GM18507 (cell line): ENCODE data around the gene CAB39L.

Experiments used
- DNase-seq: peaks from one replicate; pipeline ENCODE4 v3.0.0; 2011; ENCODE audit warnings: low read depth; ENCODE audit not compliant: insufficient read length; ENCODE audit errors: extremely low spot score
- FAIRE-seq: peaks from 2 replicates; lab custom pipeline; 2011; peaks lifted over from hg19 to GRCh38; lab: Jason Lieb, UNC

CAB39L gene

GRCh38 chr13:49320975-49321374 lies 122.9 kb downstream of the CAB39L start:
- FAIRE-seq (no peak), DNase-seq (no peak)

DNA sequence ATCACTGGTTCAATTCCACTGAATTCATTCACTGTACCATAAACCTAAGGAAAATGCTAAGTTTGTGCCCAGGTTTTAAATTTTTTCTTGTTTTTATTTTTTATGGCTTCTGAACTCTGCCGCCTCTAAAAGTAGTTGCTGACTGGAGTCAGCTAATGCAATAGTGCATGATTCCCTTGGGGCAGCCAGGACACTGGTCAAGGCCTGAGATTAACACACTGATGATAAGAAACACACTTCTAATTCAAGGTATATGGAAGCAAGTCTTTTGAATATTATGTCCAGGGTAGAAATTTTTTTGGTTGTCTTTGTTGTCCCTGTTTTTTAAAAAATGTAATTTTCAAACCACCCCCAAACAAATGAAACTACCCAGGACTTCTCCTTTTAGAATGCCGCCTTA lies 123.9 kb downstream of the CAB39L start:
- FAIRE-seq: no peak
- no peak for DNase-seq

- FAIRE-seq: no peak
These were observed 124.3 kb downstream of the CAB39L start for GRCh38 chr13:49319551-49319950.

GRCh38 chr13:49315756-49316482 lies 127.9 kb downstream of the CAB39L start:
- no peak for FAIRE-seq
- no peak for DNase-seq

More at GRCh38 chr13:49319551-49319950, 124.3 kb downstream of the CAB39L start:
- DNase-seq: no peak

GRCh38 chr13:49315036-49315565 lies 128.8 kb downstream of the CAB39L start:
- FAIRE-seq: no peak

DNA sequence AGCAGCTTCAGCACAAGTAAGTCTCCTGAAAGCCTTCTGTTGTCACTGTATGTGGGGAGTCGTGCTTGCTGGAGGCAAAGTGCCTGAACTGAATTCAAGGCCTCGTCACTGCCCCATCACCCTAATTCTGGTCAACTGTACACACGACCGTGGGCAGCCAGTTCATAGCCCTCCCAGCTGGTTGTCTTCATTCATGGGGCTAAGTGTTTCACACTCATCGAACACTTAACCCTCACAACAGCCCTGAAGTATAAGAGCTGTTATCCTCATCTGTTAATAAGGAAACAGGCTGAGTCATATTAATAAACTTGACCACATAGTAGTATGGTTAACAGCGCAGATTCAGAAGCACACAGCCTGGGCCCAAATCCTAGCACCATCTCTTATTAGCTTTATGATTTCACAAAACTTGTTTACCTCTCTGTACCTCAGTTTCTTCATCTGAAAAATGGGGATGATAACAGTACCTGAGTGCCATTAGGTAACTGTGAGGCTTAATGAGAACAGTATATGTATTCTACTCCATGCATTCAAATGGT lies 129.5 kb downstream of the CAB39L start:
- FAIRE-seq: no peak
- no peak for DNase-seq

More at GRCh38 chr13:49315036-49315565, 128.8 kb downstream of the CAB39L start:
- DNase-seq: no peak

- FAIRE-seq (no peak), DNase-seq (no peak)
These were observed 132.0 kb downstream of the CAB39L start for GRCh38 chr13:49311816-49312215.

DNA sequence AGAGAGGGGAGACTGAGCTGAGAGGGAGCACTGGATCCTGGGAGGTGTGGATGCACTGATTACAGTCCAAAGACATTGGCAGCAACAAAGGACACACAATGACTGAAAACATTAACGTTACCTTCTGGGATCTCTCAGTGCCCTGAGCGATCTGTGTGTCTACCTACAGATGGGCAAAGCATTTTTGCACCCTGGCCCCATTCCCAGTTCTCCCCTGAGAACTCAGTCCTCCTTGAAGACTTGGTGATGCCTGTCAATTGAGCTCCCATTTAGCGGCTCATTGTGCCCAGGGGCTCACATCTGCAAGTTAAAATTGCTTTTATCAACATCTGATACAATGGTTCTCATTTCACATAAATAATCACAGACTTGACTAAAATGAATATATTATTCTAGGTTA lies 133.6 kb downstream of the CAB39L start:
- no peak for DNase-seq
- FAIRE-seq: no peak

GRCh38 chr13:49308921-49309408 lies 134.9 kb downstream of the CAB39L start:
- FAIRE-seq (no peak), DNase-seq (no peak)

DNA sequence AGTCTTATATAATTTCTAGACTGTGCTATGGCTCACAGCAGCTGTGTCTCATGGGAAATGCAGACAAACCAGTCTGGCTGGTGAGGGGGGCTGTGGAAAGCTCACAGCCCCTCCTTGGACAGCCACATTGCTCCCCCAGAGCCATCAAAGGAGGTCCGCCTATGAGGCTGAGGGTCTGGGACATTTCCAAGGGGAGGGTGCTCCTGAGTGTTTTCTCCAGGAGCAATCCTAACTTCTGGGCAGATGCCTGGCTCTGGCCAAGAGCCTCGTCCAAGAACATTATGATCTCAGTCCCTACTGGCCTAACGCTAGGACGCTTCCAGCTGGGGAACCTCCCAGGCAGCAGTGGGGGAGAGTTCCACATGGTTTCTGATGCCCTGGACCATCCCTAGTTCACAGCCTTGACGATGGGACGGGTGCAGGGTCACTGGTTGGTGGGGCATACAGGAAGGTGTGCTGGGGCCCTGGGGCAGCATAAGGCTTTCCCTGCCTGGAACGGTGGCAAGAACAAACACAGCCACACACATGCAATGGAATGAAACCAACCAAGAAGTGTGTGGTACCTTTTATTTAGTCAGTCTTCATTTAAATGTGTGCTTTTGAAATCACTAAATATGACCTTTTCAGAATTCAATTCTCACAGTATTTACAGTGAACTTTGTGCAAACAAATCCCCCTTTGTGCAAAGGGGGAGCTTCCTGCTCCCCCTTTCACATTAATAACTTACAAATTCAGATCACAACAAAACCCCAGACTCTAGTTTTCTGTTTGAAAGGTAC lies 135.6 kb downstream of the CAB39L start:
- no peak for FAIRE-seq
- no peak for DNase-seq

DNA sequence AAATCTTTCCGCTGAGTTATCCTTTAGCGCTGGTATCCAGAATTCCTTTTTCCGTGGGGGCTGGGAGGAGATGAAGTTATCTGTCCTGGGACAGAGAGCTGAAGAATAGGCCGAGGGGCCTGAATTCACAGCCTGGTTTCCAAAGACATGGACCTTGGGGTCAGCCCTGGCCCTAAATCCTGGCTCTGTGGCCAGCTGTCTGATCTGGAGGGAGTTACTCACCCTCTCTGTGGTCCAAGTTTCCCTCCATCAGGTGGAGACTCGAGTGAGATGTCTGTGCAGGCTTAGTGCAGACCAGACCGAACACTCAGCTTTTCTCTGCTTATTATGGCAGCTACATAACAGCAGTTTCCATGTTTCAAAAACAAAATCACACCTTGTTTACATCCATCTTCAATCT lies 136.5 kb downstream of the CAB39L start:
- FAIRE-seq (peak; percentile 5), DNase-seq (no peak)

GRCh38 chr13:49305792-49306425 lies 138.0 kb downstream of the CAB39L start:
- FAIRE-seq (no peak), DNase-seq (no peak)

GRCh38 chr13:49304763-49305700 lies 138.8 kb downstream of the CAB39L start:
- DNase-seq: no peak
- FAIRE-seq: no peak

GRCh38 chr13:49304356-49304755 lies 139.5 kb downstream of the CAB39L start:
- DNase-seq (no peak), FAIRE-seq (no peak)

DNA sequence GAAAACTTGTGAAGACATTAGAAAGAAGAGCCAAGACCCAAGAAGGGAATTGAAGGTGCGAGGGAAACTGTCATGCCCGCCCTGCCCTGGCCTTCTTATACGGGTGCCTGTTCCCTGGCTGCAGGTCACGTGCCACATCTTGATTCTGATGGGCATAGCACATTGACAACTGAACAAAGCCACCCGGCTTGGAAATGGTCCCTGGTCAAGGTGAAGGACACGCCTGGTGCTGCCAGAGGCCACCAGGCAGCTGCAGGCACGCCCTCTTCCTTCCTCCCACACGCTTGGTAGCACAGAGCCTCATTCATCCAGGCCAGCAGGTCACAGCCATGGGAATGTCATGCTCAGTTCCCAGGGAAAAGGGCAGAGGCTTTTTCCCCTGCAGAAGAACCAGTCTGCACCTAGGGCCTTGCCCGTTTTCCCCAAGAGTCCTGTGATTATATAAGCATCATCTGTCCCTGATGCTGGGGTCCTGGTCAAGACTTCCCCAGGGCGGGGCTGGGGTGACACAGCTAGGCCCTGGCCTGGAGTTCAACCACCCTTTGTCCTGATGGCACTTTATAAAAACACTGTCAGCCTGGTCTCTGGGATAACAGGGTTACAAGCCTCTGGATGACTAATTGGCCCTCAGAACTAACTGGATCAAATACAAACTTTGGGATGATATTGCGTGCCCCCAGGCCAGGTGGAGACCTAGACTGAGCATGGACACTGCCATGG lies 140.2 kb downstream of the CAB39L start:
- no peak for FAIRE-seq

GRCh38 chr13:49302817-49303216 lies 141.0 kb downstream of the CAB39L start:
- FAIRE-seq (no peak), DNase-seq (no peak)

More for the DNA sequence above, 140.2 kb downstream of the CAB39L start:
- no peak for DNase-seq

DNA sequence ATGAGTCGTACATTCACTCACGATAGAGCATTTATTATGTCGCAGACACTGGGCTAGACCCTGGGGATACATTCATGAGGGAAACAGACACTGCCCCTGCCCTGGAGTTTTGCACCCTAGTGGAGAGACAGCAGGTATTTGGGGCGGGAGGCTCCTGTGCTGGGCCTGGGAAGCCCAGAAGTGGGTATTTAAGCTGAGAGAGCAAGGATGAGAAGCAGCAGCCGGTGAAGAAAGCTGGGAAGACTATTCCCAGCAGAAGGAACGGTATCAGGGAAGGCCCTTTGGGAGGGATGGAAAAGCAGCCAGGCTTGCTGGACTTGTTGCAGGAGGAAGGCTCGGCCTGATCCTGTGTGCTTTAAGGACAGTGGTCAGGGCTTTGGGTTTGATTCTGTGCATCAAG lies 141.6 kb downstream of the CAB39L start:
- FAIRE-seq (no peak), DNase-seq (no peak)
